GM21390 (cell line): ENCODE measurements around the gene SUSD5.
"Not testable (repeated sequence)": the region's sequence is repeated elsewhere in the genome, so short reads cannot be mapped to it uniquely, and the experiment has no call there.

Source experiments
- ATAC-seq: cut with Tn5 transposase; IDR thresholded peaks from one replicate; pipeline ENCODE4 v1.9.1; 2021; ENCODE audit not compliant: unreplicated experiment

Gene SUSD5

GRCh38 chr3:33152363-33153360 lies 65.9 kb downstream of the SUSD5 start:
- ATAC-seq: no peak

DNA sequence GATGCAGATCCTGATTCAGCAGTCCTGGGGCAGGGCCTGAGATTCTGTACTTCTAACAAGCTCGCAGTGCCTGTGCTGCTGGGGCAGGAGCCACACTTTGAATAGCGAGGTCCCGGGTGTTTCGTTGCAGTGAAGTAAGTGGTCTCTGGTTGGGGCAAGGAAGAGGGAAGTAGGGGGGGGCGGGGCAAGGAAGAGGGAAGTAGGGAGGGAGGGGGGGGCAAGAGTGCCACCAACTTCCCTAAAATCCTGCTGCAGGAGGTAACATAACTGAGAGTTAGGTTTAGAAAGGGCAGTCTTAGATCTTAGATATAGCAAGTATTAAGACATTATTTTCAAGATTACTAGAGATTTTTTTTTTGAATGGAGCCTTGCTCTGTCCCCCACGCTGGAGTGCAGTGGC lies 69.3 kb downstream of the SUSD5 start:
- ATAC-seq: no peak

DNA sequence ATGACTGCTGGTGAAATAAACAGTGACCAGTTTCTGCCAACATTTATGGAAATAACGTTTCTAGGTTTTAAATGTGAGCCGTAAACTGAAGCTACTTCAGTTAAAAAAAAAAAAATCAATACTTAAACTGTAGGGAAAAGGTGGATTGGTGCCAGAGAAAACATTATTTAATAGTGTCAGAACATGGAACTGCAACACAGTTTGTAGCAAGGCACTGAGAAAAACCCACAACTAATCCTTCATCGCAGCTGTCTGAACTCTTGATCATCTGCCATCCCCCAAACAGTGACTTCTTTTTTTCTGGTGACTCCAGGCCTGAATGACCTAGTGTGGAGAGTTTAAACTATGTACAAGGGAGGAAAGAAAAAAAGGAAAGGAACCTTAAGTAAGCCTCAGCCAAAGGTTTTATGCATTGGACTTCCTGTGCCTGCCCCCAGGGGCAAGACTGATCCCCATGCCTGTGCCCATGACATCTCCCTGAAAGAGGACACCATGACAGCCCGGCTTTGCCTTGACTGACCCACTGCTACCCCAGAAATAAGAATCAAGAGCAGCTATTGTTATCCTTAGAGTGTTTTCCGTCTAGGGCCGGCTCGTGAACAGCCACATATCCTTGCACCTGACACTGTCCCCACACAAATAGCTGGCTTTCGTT lies 71.7 kb downstream of the SUSD5 start:
- ATAC-seq: no peak

- ATAC-seq: no peak
These were observed 72.6 kb downstream of the SUSD5 start for GRCh38 chr3:33145901-33146580.

DNA sequence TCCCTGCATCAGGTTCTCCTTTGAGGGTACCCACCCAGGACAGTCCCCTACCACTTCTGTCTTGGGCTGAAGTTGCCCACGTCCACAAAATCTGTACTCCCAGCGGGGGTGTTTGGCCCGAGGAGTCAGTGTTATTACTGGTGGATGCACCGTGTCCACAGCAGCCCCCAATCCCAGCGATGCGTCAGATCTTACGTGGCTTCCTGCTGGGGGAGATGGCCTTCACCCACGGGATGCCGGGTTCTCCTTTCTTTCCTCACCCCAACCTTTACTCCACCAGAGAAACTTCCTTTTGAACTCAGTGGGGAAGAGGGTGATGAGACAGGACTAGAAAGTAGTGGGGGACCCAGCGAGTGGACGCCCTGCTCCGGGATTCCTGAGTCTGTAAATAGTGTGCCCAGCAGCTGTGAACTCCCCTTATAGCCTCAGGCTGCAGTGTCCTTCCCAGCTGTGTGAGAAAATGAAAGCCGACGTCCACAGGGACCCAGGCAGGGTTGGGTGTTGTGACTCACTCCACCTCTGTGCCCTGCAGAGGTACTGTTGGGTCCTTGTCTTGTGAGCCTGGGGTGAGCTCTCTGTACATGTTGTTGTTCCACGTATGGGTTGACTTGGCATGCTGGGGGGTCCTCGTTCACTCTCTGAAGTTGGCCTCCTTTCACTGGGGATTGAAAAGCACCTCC lies 73.2 kb downstream of the SUSD5 start:
- no peak for ATAC-seq

DNA sequence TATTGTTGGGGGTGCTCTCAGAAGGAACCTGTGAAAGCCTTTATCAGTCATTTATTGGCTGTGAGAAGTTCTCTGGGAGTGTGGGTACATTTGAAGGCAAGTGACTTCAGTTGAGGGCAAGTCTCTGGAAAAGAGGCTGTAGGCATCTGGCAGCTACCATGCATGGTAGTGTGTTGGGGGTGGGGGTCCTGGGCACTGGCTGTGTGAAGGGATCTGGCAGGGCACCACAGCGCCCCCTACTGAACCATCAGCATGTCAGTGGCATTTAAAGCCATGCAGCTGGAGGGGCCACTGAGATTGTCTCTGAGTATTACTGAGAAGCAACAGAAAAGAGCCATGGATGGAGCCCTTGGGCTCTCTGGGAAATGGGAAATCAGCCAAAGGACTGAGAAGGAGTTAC lies 74.2 kb downstream of the SUSD5 start:
- no peak for ATAC-seq

DNA sequence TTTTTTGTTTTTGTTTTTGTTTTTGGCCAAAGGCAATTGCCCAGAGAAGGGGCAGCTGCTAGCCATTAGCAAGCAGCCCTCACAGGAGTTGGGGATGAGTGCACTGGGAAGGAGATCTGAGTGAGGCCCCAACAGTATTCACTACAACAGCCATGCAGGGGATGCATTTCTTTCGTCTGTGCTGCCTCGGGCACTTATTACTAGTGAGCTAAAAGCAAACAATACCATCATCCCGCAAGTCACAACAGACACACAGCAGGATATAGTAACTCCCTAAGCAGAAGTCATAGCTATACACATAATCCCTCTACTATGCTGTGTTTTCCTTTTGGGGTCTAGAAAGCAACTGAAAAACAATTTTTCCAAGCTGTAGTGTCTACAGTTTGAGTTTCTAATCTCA lies 77.6 kb downstream of the SUSD5 start:
- ATAC-seq: no peak

GRCh38 chr3:33139996-33140395 lies 78.6 kb downstream of the SUSD5 start:
- ATAC-seq: no peak

GRCh38 chr3:33139006-33139623 lies 79.5 kb downstream of the SUSD5 start:
- ATAC-seq: not testable (repeated sequence)

- no peak for ATAC-seq
These were observed 80.9 kb downstream of the SUSD5 start for GRCh38 chr3:33137691-33138090.

DNA sequence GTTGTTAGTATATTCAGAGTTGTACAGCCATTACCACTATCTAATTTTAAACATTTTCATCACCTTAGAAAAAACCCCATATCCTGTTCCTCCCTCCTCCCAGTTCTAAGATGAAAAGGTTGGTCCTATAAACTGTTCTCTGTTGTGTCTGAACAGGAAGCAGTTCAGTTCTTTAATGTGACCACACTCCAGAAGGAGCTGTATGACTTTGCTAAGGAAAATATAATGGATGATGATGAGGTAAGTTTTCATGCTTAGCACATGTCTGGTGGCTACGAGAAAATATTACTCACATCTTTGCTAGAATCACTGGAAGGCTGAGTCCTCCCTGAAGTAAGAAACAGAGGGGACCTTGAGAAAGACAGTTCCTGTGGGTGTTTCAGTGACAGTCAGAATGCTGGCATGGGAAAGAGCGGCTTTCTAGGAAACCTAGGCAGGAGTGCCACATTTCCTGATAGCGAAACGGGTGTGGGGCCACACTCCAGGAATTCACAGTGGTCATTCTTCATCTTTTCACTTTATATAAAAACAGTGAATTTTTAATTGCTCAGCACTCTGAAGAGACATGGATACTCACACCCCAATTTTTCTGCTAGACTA lies 84.5 kb downstream of the SUSD5 start:
- no peak for ATAC-seq

GRCh38 chr3:33132019-33132360 lies 86.6 kb downstream of the SUSD5 start:
- no peak for ATAC-seq

DNA sequence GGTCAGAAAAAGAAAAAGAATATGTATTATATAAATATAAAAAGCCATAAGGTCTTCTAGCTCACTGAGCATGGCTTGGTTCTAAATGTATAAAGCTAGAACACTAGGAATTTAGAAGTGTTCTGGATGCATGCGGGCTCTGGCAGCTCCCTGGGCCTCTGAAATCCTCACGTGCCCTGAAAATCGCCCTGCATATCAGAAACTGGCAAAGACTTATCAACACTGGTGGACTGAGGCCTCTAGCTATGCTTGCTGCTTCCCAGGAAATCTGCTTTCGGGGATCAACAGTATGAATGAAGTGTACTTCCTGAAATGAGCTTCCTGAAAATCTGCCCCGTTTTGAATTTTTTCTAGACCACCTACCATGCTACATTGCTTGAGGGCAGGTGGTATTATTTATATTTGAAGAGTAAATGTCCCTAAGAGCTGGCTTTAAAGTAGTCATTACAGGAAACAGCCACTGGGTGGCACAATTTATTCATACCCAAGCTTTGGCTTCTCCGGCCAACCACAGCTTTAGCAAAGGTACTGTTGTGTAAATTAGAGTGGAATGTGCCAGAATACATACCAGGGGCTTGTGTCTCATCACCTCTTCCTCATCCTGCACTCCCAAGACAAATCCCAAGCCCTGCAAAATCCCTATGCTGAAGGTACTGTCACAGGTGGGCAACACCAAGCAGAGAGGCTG lies 87.1 kb downstream of the SUSD5 start:
- ATAC-seq: peak; percentile 76

GRCh38 chr3:33130144-33130543 lies 88.5 kb downstream of the SUSD5 start:
- ATAC-seq: no peak

DNA sequence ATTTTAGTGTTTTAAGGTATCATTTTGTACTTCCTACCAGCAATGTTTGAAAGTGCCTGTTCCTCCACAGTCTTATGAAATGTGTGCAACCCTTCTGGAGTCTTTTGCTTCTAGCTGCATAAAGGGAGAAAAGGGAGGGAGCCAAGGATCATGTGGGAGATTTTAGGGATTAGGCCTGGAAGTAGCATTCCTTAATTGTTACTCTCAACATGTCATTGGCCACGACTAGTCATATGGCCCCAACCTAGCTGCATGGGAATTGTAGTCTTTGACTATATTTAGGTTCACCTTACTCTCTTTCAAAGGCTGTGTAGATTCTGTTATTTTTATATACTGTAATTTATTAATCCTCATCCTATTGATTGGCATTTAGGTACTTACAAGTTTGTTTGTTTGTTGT lies 89.9 kb downstream of the SUSD5 start:
- ATAC-seq: no peak

- ATAC-seq: no peak
These were observed 92.8 kb downstream of the SUSD5 start for GRCh38 chr3:33125840-33126239.

DNA sequence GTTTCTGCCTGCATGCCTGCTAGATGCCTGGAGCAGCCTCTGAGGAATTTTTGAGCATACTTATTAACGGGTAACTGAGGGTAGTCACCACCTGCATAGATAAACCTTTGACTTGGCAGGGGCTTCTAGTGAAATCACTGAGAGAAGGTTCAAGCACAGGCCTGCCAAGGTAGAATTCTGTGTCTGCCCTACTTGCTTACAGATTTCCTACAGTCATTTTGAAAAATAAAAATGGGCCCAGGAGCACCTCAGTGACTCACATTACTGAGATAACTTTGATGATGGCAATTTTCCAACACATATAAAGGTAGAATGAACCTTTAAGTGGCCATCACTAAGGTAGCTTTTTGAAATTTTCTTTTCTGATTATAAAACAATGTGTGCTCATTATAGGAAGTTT lies 94.0 kb downstream of the SUSD5 start:
- ATAC-seq: no peak

GRCh38 chr3:33122991-33123390 lies 95.6 kb downstream of the SUSD5 start:
- no peak for ATAC-seq

DNA sequence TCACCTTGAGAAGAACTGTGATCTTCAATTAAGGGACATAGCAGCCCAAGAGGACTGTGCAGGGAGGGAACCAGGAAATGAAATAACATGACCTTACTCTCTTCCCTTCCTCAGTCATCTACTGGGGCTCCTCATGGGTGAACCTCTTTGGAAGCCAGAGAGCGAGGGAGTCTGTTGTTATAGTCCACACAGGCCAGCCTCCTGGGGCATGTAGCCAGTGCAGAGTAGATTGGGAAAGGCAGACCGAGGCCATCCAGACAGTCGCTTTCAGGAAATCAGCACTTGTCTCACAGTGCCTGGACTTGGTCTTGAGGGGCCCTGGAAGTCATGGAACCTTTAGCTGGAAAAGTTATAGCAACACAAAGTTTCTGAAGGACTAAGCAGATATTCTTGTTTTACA lies 98.7 kb downstream of the SUSD5 start:
- no peak for ATAC-seq

GRCh38 chr3:33117461-33117860 lies 101.1 kb downstream of the SUSD5 start:
- no peak for ATAC-seq
